HepG2 (cell line): Measurements from ENCODE around the gene TBXA2R. TPM values are rescaled to one million over a fixed set of nuclear protein-coding genes. Genes with fewer than 3 reads are reported as not detected.

ENCODE experiments used
- CCAR2 ChIP-seq: fragments of 200-400 bp; formaldehyde crosslinking; optimal IDR thresholded peaks from 2 replicates; pipeline ENCODE3; 2018; ENCODE audit warnings: low read depth, mild to moderate bottlenecking, low read length, moderate library complexity
- GPBP1L1 ChIP-seq: sonication (generic); formaldehyde crosslinking; IDR thresholded peaks from 2 replicates; pipeline ENCODE4 v1.5.0; 2020; ENCODE audit warnings: mild to moderate bottlenecking, missing genetic modification reagents
- HMGA1 ChIP-seq: sonication (generic); formaldehyde crosslinking; conservative IDR thresholded peaks from 2 replicates; pipeline ENCODE4 v1.4.0; 2020; ENCODE audit warnings: missing genetic modification reagents
- HOXD1 ChIP-seq: sonication (generic); formaldehyde crosslinking; IDR thresholded peaks from 2 replicates; pipeline ENCODE4 v1.5.0; 2020; ENCODE audit warnings: missing genetic modification reagents
- IKZF4 ChIP-seq: sonication (generic); formaldehyde crosslinking; IDR thresholded peaks from 2 replicates; pipeline ENCODE4 v1.5.1; 2020; ENCODE audit warnings: borderline replicate concordance, mild to moderate bottlenecking, low read depth, missing genetic modification reagents; ENCODE audit errors: not compliant biosample characterization
- MIER3 ChIP-seq: IDR thresholded peaks from 2 replicates; pipeline ENCODE4 v1.6.1; 2016; ENCODE audit warnings: missing compliant biosample characterization, borderline replicate concordance
- NKX3-1 ChIP-seq: sonication (generic); formaldehyde crosslinking; IDR thresholded peaks from 2 replicates; pipeline ENCODE4 v1.5.0; 2020; ENCODE audit warnings: missing genetic modification reagents
- RXRB ChIP-seq: IDR thresholded peaks from 2 replicates; pipeline ENCODE4 v1.6.1; 2016; ENCODE audit warnings: borderline replicate concordance, missing genetic modification reagents, missing compliant biosample characterization
- WIZ ChIP-seq: sonication (generic); formaldehyde crosslinking; IDR thresholded peaks from 2 replicates; pipeline ENCODE4 v1.5.1; 2020; ENCODE audit warnings: mild to moderate bottlenecking, missing genetic modification reagents
- ZKSCAN1 ChIP-seq: fragments of 150-350 bp; IDR thresholded peaks from 2 replicates; pipeline ENCODE4 v1.6.1; 2014; ENCODE audit warnings: low read length
- ZNF292 ChIP-seq: sonication (generic); formaldehyde crosslinking; IDR thresholded peaks from 2 replicates; pipeline ENCODE4 v1.8.1; 2022; ENCODE audit warnings: mild to moderate bottlenecking, low read depth, missing genetic modification reagents, borderline replicate concordance
- ZNF34 ChIP-seq: sonication (generic); formaldehyde crosslinking; IDR thresholded peaks from 2 replicates; pipeline ENCODE4 v1.4.0; 2020; ENCODE audit warnings: mild to moderate bottlenecking, missing genetic modification reagents, borderline replicate concordance
- ZNF44 ChIP-seq: sonication (generic); formaldehyde crosslinking; IDR thresholded peaks from 2 replicates; pipeline ENCODE4 v1.5.1; 2020; ENCODE audit warnings: mild to moderate bottlenecking, missing genetic modification reagents
- ZNF572 ChIP-seq: sonication (generic); formaldehyde crosslinking; IDR thresholded peaks from 2 replicates; pipeline ENCODE4 v1.5.1; 2020; ENCODE audit warnings: mild to moderate bottlenecking, missing genetic modification reagents
- ZNF724P ChIP-seq: sonication (generic); formaldehyde crosslinking; IDR thresholded peaks from 2 replicates; pipeline ENCODE4 v1.8.0; 2022; ENCODE audit warnings: missing genetic modification reagents, borderline replicate concordance
- ZNF781 ChIP-seq: sonication (generic); formaldehyde crosslinking; IDR thresholded peaks from 2 replicates; pipeline ENCODE4 v1.5.1; 2020; ENCODE audit warnings: borderline replicate concordance, mild to moderate bottlenecking, missing genetic modification reagents; ENCODE audit errors: not compliant biosample characterization
- ZNF792 ChIP-seq: IDR thresholded peaks from 2 replicates; pipeline ENCODE4 v1.6.1; 2016
- polyA plus RNA-seq, 8 experiments: library from polyadenylated mRNA; depleted of rRNA in 3 of 8; stranded (reverse) in 7 of 8; unstranded in 1 of 8; fragments of >200 nt; fragmentation: Illumina TruSeq in 4 of 8; extraction: Trizol in 4 of 8; gene quantifications; 2 replicates each; pipeline versions ENCODE4 v1.2.1 to v1.2.3, GENCODE V29; 2011 to 2016; ENCODE audit warnings: low read depth in 4 of 8, missing spikeins in 1 of 8, mixed read lengths in 1 of 8; ENCODE audit not compliant: insufficient read depth in 1 of 8
- total RNA-seq, 5 experiments: library from RNA; depleted of rRNA; stranded (reverse); fragments of >200 nt; fragmentation: Illumina TruSeq; extraction: Trizol; gene quantifications; 2 replicates each; pipeline ENCODE4 v1.2.3, GENCODE V29; 2016; ENCODE audit warnings: low read depth in 1 of 5
- TF ChIP-seq, protein P1 (sequence below): sonication (generic); formaldehyde crosslinking; IDR thresholded peaks from 2 replicates; pipeline ENCODE4 v1.5.0; 2020; ENCODE audit warnings: mild to moderate bottlenecking, missing genetic modification reagents
- TF ChIP-seq, protein P2 (sequence below): sonication (generic); formaldehyde crosslinking; IDR thresholded peaks from 2 replicates; pipeline ENCODE4 v1.4.0; 2020; ENCODE audit warnings: mild to moderate bottlenecking, missing genetic modification reagents
- TF ChIP-seq, protein P3 (sequence below): sonication (generic); formaldehyde crosslinking; IDR thresholded peaks from 2 replicates; pipeline ENCODE4 v1.8.1; 2023; ENCODE audit warnings: mild to moderate bottlenecking, missing genetic modification reagents

TBXA2R gene
- total and polyA plus RNA-seq, 2 of the 13 experiments (the other 11 are each of a cell fraction or from before 2014, with no cell fraction given) = 0.09 TPM; not detected in 1

DNA sequence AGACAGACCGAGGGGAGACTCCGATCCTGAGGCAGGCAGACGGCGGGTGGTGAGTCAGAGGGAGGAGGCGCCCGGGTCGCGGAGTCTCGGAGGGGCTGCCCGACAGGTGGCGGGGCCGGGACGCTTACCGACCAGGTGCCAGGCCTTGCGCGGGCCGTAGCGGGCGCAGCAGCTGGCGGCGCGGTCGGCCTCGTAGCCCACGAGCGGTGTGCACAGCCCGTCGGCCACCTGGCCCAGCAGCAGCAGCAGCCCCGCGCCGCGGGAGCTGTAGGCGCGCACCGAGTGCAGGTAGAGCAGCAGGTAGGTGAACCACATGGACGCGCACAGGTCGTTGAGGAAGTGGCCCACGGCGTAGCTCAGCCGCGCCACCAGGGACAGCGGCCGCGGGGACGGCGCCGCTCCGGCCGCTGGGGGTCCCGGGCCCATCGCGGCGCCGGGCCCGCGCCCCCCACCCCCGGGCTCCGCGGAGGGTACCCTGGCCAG, 49.7 kb downstream of the TBXA2R start (continued):
- TF ChIP-seq, protein P1, sequence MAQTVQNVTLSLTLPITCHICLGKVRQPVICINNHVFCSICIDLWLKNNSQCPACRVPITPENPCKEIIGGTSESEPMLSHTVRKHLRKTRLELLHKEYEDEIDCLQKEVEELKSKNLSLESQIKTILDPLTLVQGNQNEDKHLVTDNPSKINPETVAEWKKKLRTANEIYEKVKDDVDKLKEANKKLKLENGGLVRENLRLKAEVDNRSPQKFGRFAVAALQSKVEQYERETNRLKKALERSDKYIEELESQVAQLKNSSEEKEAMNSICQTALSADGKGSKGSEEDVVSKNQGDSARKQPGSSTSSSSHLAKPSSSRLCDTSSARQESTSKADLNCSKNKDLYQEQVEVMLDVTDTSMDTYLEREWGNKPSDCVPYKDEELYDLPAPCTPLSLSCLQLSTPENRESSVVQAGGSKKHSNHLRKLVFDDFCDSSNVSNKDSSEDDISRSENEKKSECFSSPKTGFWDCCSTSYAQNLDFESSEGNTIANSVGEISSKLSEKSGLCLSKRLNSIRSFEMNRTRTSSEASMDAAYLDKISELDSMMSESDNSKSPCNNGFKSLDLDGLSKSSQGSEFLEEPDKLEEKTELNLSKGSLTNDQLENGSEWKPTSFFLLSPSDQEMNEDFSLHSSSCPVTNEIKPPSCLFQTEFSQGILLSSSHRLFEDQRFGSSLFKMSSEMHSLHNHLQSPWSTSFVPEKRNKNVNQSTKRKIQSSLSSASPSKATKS (CRISPR knock-in tag) = no peak
- no peak for TF ChIP-seq ZNF792
- no peak for TF ChIP-seq ZNF34
- no peak for TF ChIP-seq NKX3-1 (CRISPR knock-in tag)
- TF ChIP-seq HOXD1 (CRISPR knock-in tag) = peak; percentile 55; the same call in 1 of the 2 replicates
- TF ChIP-seq ZNF44 (CRISPR knock-in tag) = no peak
- no peak for TF ChIP-seq ZNF292
- no peak for TF ChIP-seq RXRB (CRISPR knock-in tag)
- no peak for TF ChIP-seq GPBP1L1
- TF ChIP-seq MIER3 (CRISPR knock-in tag) = no peak
- peak; percentile 17 for TF ChIP-seq IKZF4
- TF ChIP-seq, protein P2, sequence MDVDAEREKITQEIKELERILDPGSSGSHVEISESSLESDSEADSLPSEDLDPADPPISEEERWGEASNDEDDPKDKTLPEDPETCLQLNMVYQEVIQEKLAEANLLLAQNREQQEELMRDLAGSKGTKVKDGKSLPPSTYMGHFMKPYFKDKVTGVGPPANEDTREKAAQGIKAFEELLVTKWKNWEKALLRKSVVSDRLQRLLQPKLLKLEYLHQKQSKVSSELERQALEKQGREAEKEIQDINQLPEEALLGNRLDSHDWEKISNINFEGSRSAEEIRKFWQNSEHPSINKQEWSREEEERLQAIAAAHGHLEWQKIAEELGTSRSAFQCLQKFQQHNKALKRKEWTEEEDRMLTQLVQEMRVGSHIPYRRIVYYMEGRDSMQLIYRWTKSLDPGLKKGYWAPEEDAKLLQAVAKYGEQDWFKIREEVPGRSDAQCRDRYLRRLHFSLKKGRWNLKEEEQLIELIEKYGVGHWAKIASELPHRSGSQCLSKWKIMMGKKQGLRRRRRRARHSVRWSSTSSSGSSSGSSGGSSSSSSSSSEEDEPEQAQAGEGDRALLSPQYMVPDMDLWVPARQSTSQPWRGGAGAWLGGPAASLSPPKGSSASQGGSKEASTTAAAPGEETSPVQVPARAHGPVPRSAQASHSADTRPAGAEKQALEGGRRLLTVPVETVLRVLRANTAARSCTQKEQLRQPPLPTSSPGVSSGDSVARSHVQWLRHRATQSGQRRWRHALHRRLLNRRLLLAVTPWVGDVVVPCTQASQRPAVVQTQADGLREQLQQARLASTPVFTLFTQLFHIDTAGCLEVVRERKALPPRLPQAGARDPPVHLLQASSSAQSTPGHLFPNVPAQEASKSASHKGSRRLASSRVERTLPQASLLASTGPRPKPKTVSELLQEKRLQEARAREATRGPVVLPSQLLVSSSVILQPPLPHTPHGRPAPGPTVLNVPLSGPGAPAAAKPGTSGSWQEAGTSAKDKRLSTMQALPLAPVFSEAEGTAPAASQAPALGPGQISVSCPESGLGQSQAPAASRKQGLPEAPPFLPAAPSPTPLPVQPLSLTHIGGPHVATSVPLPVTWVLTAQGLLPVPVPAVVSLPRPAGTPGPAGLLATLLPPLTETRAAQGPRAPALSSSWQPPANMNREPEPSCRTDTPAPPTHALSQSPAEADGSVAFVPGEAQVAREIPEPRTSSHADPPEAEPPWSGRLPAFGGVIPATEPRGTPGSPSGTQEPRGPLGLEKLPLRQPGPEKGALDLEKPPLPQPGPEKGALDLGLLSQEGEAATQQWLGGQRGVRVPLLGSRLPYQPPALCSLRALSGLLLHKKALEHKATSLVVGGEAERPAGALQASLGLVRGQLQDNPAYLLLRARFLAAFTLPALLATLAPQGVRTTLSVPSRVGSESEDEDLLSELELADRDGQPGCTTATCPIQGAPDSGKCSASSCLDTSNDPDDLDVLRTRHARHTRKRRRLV (CRISPR knock-in tag) = no peak
- no peak for TF ChIP-seq ZKSCAN1
- no peak for TF ChIP-seq CCAR2
- TF ChIP-seq ZNF572 (CRISPR knock-in tag) = no peak
- TF ChIP-seq, protein P3, sequence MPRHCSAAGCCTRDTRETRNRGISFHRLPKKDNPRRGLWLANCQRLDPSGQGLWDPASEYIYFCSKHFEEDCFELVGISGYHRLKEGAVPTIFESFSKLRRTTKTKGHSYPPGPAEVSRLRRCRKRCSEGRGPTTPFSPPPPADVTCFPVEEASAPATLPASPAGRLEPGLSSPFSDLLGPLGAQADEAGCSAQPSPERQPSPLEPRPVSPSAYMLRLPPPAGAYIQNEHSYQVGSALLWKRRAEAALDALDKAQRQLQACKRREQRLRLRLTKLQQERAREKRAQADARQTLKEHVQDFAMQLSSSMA (CRISPR knock-in tag) = no peak
- TF ChIP-seq ZNF781 (CRISPR knock-in tag) = no peak
- no peak for TF ChIP-seq ZNF724P (CRISPR knock-in tag)
- TF ChIP-seq WIZ (CRISPR knock-in tag) = no peak
- no peak for TF ChIP-seq HMGA1
